H1 (cell line): ENCODE results near the gene PAOX. TPM values are rescaled to one million over a fixed set of nuclear protein-coding genes. Genes with fewer than 3 reads are reported as not detected.

Experiments
- CTCF ChIA-PET: fragments of 300-600 bp; sonication (Branson Sonifier 250); formaldehyde crosslinking; loops from one replicate; lab custom pipeline; 2021; ENCODE audit not compliant: partially characterized antibody; lab: Charles Lee
- POLR2A ChIA-PET: fragments of 300-600 bp; sonication (Branson Sonifier 250); formaldehyde crosslinking; loops from one replicate; lab custom pipeline; 2021; ENCODE audit warnings: inconsistent platforms; ENCODE audit not compliant: partially characterized antibody; lab: Charles Lee
- DNase-seq, 2 experiments: peaks; one replicate each; pipeline versions ENCODE4 v3.0.0 to v3.0.0-alpha.2; 2010 to 2022; ENCODE audit warnings: low spot score in 2 of 2, low read depth in 1 of 2, mixed read lengths in 1 of 2
- FAIRE-seq: peaks from 2 replicates; lab custom pipeline; 2011; peaks lifted over from hg19 to GRCh38; lab: Jason Lieb, UNC
- H2AFZ ChIP-seq: 2 replicates; pipeline ENCODE4 v1.8.1; 2012; ENCODE audit warnings: low read length, inconsistent platforms
- H2AK5ac ChIP-seq: 2 replicates; pipeline ENCODE4 v1.6.1; 2013; ENCODE audit warnings: low read depth, low read length
- H2BK120ac ChIP-seq: replicated peaks from 2 replicates; pipeline ENCODE3; 2013; ENCODE audit warnings: low read depth, low read length, inconsistent platforms
- H2BK12ac ChIP-seq: 2 replicates; pipeline ENCODE4 v1.6.1; 2013; ENCODE audit warnings: low read depth, low read length
- H2BK15ac ChIP-seq: 2 replicates; pipeline ENCODE4 v1.6.1; 2013; ENCODE audit warnings: low read length
- H2BK20ac ChIP-seq: 2 replicates; pipeline ENCODE4 v1.6.1; 2013; ENCODE audit warnings: low read length
- H2BK5ac ChIP-seq: 2 replicates; pipeline ENCODE4 v1.6.1; 2013; ENCODE audit warnings: low read depth, low read length
- H3K14ac ChIP-seq: 2 replicates; pipeline ENCODE4 v1.6.1; 2013; ENCODE audit warnings: inconsistent platforms; ENCODE audit not compliant: insufficient read length
- H3K18ac ChIP-seq: 2 replicates; pipeline ENCODE4 v1.6.1; 2013; ENCODE audit warnings: low read length; ENCODE audit errors: extremely low read depth
- H3K23ac ChIP-seq: 2 replicates; pipeline ENCODE4 v1.6.1; 2013; ENCODE audit warnings: inconsistent platforms; ENCODE audit not compliant: insufficient read length
- H3K23me2 ChIP-seq: 2 replicates; pipeline ENCODE4 v1.6.1; 2013; ENCODE audit warnings: low read depth, low read length
- H3K27ac ChIP-seq: 2 replicates; pipeline ENCODE4 v1.6.1; 2011; ENCODE audit warnings: low read depth, low read length, inconsistent platforms
- H3K27me3 ChIP-seq, 4 experiments: replicated peaks in 1 of 4; 1 replicate in 1 of 4; 2 replicates in 3 of 4; pipeline versions ENCODE4 v1.6.1 to v1.8.1; 2011 to 2013; ENCODE audit warnings: low read length in 3 of 4, mild to moderate bottlenecking in 3 of 4, inconsistent platforms in 2 of 4, mixed read lengths in 2 of 4, moderate library complexity in 1 of 4; ENCODE audit not compliant: control insufficient read depth in 3 of 4, insufficient read depth in 3 of 4; ENCODE audit errors: extremely low read depth in 1 of 4
- H3K36me3 ChIP-seq, 4 experiments: 2 replicates each; pipeline versions ENCODE4 v1.6.1 to v1.8.1; 2011 to 2013; ENCODE audit warnings: mild to moderate bottlenecking in 4 of 4, low read length in 3 of 4, moderate library complexity in 2 of 4, control low read depth in 1 of 4, inconsistent platforms in 1 of 4; ENCODE audit not compliant: insufficient read depth in 4 of 4, control insufficient read depth in 2 of 4
- H3K4ac ChIP-seq: replicated peaks from 2 replicates; pipeline ENCODE3; 2013; ENCODE audit warnings: low read length, low read depth, mixed read lengths, inconsistent platforms; ENCODE audit not compliant: insufficient read length
- H3K4me1 ChIP-seq, 4 experiments: replicated peaks in 1 of 4; 1 replicate in 1 of 4; 2 replicates in 3 of 4; pipeline versions ENCODE4 v1.6.1 to v1.8.1; 2011 to 2013; ENCODE audit warnings: low read length in 3 of 4, inconsistent platforms in 2 of 4, mixed read lengths in 1 of 4; ENCODE audit not compliant: insufficient read depth in 4 of 4, control insufficient read depth in 3 of 4
- H3K4me2 ChIP-seq, 2 experiments: 2 replicates each; pipeline versions ENCODE4 v1.6.1 to v1.8.1; 2011 to 2013; ENCODE audit warnings: low read depth in 2 of 2, low read length in 2 of 2, control low read depth in 1 of 2, inconsistent platforms in 1 of 2, mild to moderate bottlenecking in 1 of 2; ENCODE audit not compliant: insufficient read depth in 1 of 2
- H3K4me3 ChIP-seq, 4 experiments: fragments of 200-600, 300-600 bp in 1 of 4; sonication (generic), shearing (Covaris generic), sonication (Bioruptor Twin) in 1 of 4; 2 replicates each; pipeline versions ENCODE4 v1.5.1 to v1.8.1; 2011 to 2016; ENCODE audit warnings: low read length in 4 of 4, low read depth in 3 of 4, control low read depth in 2 of 4, inconsistent platforms in 2 of 4, mild to moderate bottlenecking in 2 of 4, mixed read lengths in 1 of 4, moderate library complexity in 1 of 4; ENCODE audit not compliant: insufficient read depth in 2 of 4; ENCODE audit errors: extremely low read depth in 1 of 4
- H3K56ac ChIP-seq: replicated peaks from 2 replicates; pipeline ENCODE3; 2013; ENCODE audit warnings: low read depth, mild to moderate bottlenecking, mixed read lengths, low read length, inconsistent platforms; ENCODE audit not compliant: insufficient read length
- H3K79me1 ChIP-seq: 2 replicates; pipeline ENCODE4 v1.6.1; 2013; ENCODE audit warnings: low read depth, low read length, control low read depth
- H3K79me2 ChIP-seq, 2 experiments: 2 replicates each; pipeline versions ENCODE4 v1.6.1 to v1.8.1; 2012 to 2013; ENCODE audit warnings: low read length in 2 of 2, mild to moderate bottlenecking in 2 of 2, inconsistent platforms in 1 of 2; ENCODE audit not compliant: insufficient read depth in 2 of 2, control insufficient read depth in 1 of 2
- H3K9ac ChIP-seq, 4 experiments: replicated peaks in 1 of 4; 1 replicate in 1 of 4; 2 replicates in 3 of 4; pipeline versions ENCODE4 v1.6.1 to v1.8.1; 2011 to 2013; ENCODE audit warnings: low read depth in 3 of 4, low read length in 3 of 4, control low read depth in 2 of 4, mild to moderate bottlenecking in 2 of 4, moderate library complexity in 2 of 4, inconsistent platforms in 1 of 4; ENCODE audit errors: extremely low read depth in 1 of 4
- H3K9me3 ChIP-seq, 2 experiments: 2 replicates each; pipeline versions ENCODE4 v1.6.1 to v1.8.1; 2012 to 2013; ENCODE audit warnings: mild to moderate bottlenecking in 2 of 2, moderate library complexity in 2 of 2, control low read depth in 1 of 2, inconsistent platforms in 1 of 2, low read depth in 1 of 2, low read length in 1 of 2, mixed read lengths in 1 of 2; ENCODE audit not compliant: insufficient read depth in 2 of 2
- H4K20me1 ChIP-seq, 2 experiments: replicated peaks in 1 of 2; 2 replicates each; pipeline versions ENCODE3 to v1.8.1; 2011 to 2013; ENCODE audit warnings: inconsistent platforms in 2 of 2, low read length in 2 of 2, mild to moderate bottlenecking in 1 of 2; ENCODE audit not compliant: insufficient read depth in 2 of 2, control insufficient read depth in 1 of 2
- H4K5ac ChIP-seq: 2 replicates; pipeline ENCODE4 v1.6.1; 2013; ENCODE audit warnings: low read length, low read depth, mixed read lengths, inconsistent platforms; ENCODE audit not compliant: insufficient read length
- H4K8ac ChIP-seq: 2 replicates; pipeline ENCODE4 v1.8.0; 2013; ENCODE audit warnings: mild to moderate bottlenecking, moderate library complexity, low read length, inconsistent platforms; ENCODE audit not compliant: insufficient read depth; ENCODE audit errors: extremely low read depth
- H4K91ac ChIP-seq: replicated peaks from 2 replicates; pipeline ENCODE3; 2013; ENCODE audit warnings: low read length, mixed read lengths, inconsistent platforms; ENCODE audit not compliant: insufficient read length
- ATF2 ChIP-seq: IDR thresholded peaks from 2 replicates; pipeline ENCODE4 v1.6.1; 2012; ENCODE audit warnings: low read length, inconsistent platforms
- ATF3 ChIP-seq: IDR thresholded peaks from 2 replicates; pipeline ENCODE4 v1.6.1; 2011; ENCODE audit warnings: low read depth, mild to moderate bottlenecking, low read length; ENCODE audit not compliant: insufficient read depth
- CBX5 ChIP-seq: fragments of 300-800, 300-1000 bp; sonication (generic); IDR thresholded peaks from 2 replicates; pipeline ENCODE4 v1.7.1; 2016; ENCODE audit warnings: antibody characterized with exemption, low read length, low read depth
- CBX8 ChIP-seq: fragments of 300-800, 300-1000 bp; sonication (generic); IDR thresholded peaks from 2 replicates; pipeline ENCODE4 v1.7.1; 2016; ENCODE audit warnings: low read depth, low read length, borderline replicate concordance
- E2F6 ChIP-seq: IDR thresholded peaks from 2 replicates; pipeline ENCODE4 v1.6.1; 2012; ENCODE audit warnings: inconsistent platforms
- GTF2F1 ChIP-seq: IDR thresholded peaks from 2 replicates; pipeline ENCODE4 v1.6.1; 2012; ENCODE audit warnings: low read depth, low read length, improper control_type of control experiment, borderline replicate concordance
- RAD21 ChIP-seq, 2 experiments: IDR thresholded peaks in 1 of 2; conservative IDR thresholded peaks in 1 of 2; 2 replicates each; pipeline ENCODE4 v1.6.1; 2011; ENCODE audit warnings: low read depth in 2 of 2, low read length in 2 of 2, improper control_type of control experiment in 1 of 2, inconsistent platforms in 1 of 2, mild to moderate bottlenecking in 1 of 2, moderate library complexity in 1 of 2
- SIX5 ChIP-seq: IDR thresholded peaks from 2 replicates; pipeline ENCODE4 v1.6.1; 2011; ENCODE audit warnings: mild to moderate bottlenecking, low read depth, low read length
- SRF ChIP-seq: IDR thresholded peaks from 2 replicates; pipeline ENCODE4 v1.6.1; 2011; ENCODE audit warnings: mild to moderate bottlenecking, low read depth, low read length, moderate library complexity
- WGBS, 2 experiments: shearing (Covaris generic) in 1 of 2; methylation state at CpG; one replicate each; pipeline versions ENCODE4 v1.1.6 to v1.1.7; 2013 to 2015; ENCODE audit warnings: low lambda C conversion rate in 2 of 2, mixed read lengths in 2 of 2, inconsistent platforms in 1 of 2, low coverage in 1 of 2, missing lambda C conversion rate in 1 of 2; ENCODE audit not compliant: insufficient replicate concordance in 2 of 2, insufficient coverage in 1 of 2, insufficient read length in 1 of 2; ENCODE audit errors: extremely low coverage in 1 of 2, missing lambda C conversion rate in 1 of 2; 5-methylcytosine and 5-hydroxymethylcytosine counted together
- polyA plus RNA-seq, 7 experiments: library from polyadenylated mRNA; depleted of rRNA in 3 of 7; stranded (reverse) in 5 of 7; unstranded in 2 of 7; fragments of >200 nt in 5 of 7; fragments of 200-250 nt in 2 of 7; gene quantifications; 1 replicate in 5 of 7; 2 replicates in 1 of 7; 4 replicates in 1 of 7; pipeline versions ENCODE4 v1.2.1 to v1.2.3, GENCODE V29; 2011 to 2013; ENCODE audit warnings: missing spikeins in 2 of 7, mixed read lengths in 2 of 7
- total RNA-seq: library from RNA; stranded (reverse); fragmentation: NEBNext Ultra II Directional; extraction: Animal tissue kit (Norgen Biotek cat#: 25700); gene quantifications from 2 replicates; pipeline ENCODE4 v1.2.1, GENCODE V29; 2021

Gene PAOX
- total and polyA plus RNA-seq, 2 of the 8 experiments (the other 6 are each of a cell fraction or from before 2014, with no cell fraction given) = 3.7 to 4.3 TPM

GRCh38 chr10:133401981-133402725, 23.1 kb downstream of the PAOX start:
- Histone ChIP-seq H3K9me3 (no peaks in the 10 kb centered on the region), H3K79me1 (peaks cover 8% of the 10 kb centered on the region), H3K27ac (no peak overlapping the region), H3K36me3 (peaks cover 4 to 59% (median 27%) of the 10 kb centered on the region in 4 experiments; a peak in 7 of 8 replicates), H2AFZ (no peak overlapping the region), H3K4me3 (no peak overlapping the region), H3K4ac (no peak overlapping the region), H4K8ac (no peak overlapping the region), H4K5ac (no peak overlapping the region), H3K14ac (no peak overlapping the region), H3K79me2 (peaks cover 0 to 31% of the 10 kb centered on the region in 2 experiments; a peak in 2 of 4 replicates), H3K23ac (no peak overlapping the region), H3K23me2 (no peaks in the 10 kb centered on the region), H4K91ac (no peak overlapping the region), H2BK20ac (no peak overlapping the region), H2BK5ac (no peak overlapping the region), H2BK120ac (no peak overlapping the region), H3K9ac (no peak overlapping the region), H3K56ac (no peak overlapping the region), H3K27me3 (no peaks in the 10 kb centered on the region), H3K4me2 (no peak overlapping the region), H3K4me1 (no peaks in the 10 kb centered on the region), H2BK15ac (no peak overlapping the region), H4K20me1 (peaks cover 0 to 14% of the 10 kb centered on the region in 2 experiments), H2BK12ac (no peak overlapping the region), H3K18ac (no peak overlapping the region), H2AK5ac (no peak overlapping the region)
- FAIRE-seq (no peak), DNase-seq (peak in 1 of 2 experiments; percentile 27)
- WGBS, 2 experiments = 96% methylated on average over 17 of the region's 21 CpGs; no CpG with 5 or more reads in 1 of the 2 experiments
- ChIA-PET POLR2A (interaction anchor here (0.8 to 1.1 kb wide), 2 partner anchors 10 to 18 kb away, joined by 3 read pairs; no protein-coding TSS in a partner anchor), CTCF (no interaction called here)
- TF ChIP-seq ATF3 (no peak), SIX5 (no peak), ATF2 (no peak), E2F6 (no peak), CBX5 (no peak), SRF (no peak), RAD21 (IDR thresholded peaks at IDR 0.05 in 1 of 2, conservative IDR thresholded peaks at IDR 0.05 in 1 of 2; ENCODE audit: low read depth in 2 of 2, low read length in 2 of 2) (no peak), GTF2F1 (no peak), CBX8 (no peak)
